Fibroblast of skin of left biceps (primary cell): ENCODE measurements around the gene PLEK2.
"Not testable (repeated sequence)": the region's sequence is repeated elsewhere in the genome, so short reads cannot be mapped to it uniquely, and the experiment has no call there.

Experiments used
- DNase-seq, 2 experiments: peaks; one replicate each; pipeline ENCODE4 v3.0.0-alpha.2; 2013; ENCODE audit warnings: low read depth in 2 of 2

Gene PLEK2

GRCh38 chr14:67360470-67361206, 51.3 kb downstream of the PLEK2 start:
- DNase-seq: no peak

DNA sequence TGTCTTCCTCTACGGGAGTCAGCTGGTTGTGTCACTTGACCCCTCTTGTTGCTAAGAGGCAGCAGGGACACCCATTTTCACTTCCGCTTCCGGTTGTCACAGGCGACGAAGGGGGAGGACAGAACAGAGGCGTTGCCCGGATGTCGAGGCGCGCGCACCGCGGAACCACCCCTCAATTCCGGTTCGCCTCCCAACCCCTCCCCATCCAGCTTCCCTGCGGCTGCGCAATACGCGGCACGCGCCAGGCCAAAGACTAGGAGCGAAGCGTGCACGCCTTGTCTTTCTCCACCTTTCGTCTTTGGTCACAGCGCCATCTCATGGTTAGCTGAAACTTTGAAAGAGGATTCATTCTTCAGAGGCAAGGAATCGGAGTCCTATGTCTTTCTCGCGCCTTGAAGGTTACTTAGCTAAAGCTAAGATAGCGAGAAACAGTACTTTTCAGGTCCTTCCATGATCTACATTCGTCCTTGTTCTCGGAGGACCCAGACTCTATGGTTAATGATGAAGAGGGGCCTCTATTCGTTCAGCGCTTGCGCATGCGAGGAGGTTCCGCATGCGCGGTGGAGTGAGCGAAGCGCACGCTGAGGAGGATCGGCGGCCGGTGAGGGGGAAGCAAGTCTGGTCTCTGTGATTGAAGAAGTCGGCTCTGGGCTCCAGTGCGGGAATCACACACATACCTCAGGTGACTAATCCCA, 52.0 kb downstream of the PLEK2 start, which contains the start of the genes ATP6V1D and EIF2S1:
ATP6V1D (minus strand) TSS at position 30 of the 695 bp plus-strand sequence. CDS start 106 bp downstream, outside the sequence.
EIF2S1 (plus strand) TSS at position 554 of the 695 bp plus-strand sequence. CDS start 4,440 bp downstream, outside the sequence.
- DNase-seq: peak; percentile 97 to 98

DNA sequence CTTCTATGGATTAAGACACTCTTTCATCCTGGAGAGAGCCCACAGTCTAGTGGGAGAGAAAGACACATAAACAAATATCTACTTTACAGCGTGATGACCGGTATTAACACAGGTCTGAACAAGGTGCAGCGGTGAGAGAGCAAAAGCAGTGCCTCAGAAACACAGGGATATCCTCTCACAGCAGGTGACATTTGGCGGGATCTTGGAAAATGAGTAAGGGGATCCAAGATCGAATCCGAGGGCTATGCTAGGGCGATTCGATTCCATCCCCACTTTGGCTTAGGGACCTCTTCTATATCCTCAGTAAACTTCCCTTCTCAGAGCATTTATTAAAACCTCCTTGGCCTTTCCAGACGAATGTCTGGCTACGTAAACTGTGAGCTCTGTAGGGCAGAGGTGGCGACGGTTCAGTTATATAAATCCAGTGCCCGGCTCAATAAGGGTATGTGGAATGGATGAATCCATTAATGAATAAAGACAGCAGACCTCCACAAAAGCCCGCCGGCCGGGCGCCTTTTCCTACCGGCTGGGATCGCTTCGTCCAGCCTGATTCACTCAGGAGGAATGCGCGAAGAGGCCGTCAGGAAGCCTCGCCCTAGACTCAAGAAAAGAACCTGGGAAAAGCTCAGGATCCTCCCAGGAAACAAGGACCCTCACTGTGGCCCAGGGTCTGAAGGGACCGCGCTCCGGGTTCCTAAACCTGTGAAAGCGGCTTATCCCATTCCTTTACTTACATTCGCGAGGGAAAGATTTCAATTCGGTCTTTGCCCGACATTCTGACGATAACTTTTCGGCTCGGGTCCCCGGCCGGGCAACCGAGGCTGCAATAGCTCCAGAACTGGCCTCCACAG, 52.8 kb downstream of the PLEK2 start:
- peak in 1 of 2 experiments; percentile 11 for DNase-seq

DNA sequence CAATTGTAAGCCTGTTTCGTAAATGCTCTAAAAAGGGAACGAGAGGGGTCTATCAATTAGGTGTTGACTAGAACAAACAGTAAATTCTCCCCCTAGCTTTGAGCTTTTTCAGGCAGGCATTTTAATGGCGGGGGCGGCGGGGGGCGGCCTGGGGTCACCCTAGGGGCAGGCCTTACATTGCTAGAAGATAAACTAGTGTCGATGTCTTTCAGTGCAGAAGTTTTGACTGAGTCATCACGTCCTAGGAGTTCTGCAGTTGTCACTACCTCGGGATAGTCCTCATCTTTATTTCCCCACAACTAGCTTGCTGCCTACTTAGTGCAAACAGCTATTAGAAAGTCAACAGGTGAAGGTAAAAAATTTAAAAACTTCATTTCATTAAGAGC, 54.0 kb downstream of the PLEK2 start:
- DNase-seq: no peak

- no peak for DNase-seq
Measured at GRCh38 chr14:67357186-67357968, 54.6 kb downstream of the PLEK2 start.

DNA sequence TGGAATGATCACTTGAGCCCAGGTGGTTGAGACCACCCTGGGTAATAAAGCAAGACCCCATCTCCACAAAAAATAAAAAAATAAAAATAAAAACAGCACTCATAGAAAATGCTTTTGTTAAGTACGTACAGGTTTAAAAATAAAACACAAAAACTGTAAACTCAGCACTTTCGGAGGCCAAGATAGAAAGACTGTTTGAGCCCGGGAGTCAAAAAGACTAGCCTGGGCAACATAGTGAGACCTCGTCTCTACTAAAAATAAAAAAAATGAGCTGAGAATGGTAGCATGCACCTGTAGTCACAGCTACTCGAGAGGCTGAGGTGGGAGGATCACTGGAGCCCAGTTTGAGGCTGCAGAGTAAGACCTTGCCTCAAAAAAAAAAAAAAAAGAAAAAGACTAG, 59.9 kb downstream of the PLEK2 start:
- no peak for DNase-seq

- no peak for DNase-seq
Measured at GRCh38 chr14:67345583-67345982, 66.4 kb downstream of the PLEK2 start.

- no peak for DNase-seq
Measured at GRCh38 chr14:67343601-67344230, 68.2 kb downstream of the PLEK2 start.

DNA sequence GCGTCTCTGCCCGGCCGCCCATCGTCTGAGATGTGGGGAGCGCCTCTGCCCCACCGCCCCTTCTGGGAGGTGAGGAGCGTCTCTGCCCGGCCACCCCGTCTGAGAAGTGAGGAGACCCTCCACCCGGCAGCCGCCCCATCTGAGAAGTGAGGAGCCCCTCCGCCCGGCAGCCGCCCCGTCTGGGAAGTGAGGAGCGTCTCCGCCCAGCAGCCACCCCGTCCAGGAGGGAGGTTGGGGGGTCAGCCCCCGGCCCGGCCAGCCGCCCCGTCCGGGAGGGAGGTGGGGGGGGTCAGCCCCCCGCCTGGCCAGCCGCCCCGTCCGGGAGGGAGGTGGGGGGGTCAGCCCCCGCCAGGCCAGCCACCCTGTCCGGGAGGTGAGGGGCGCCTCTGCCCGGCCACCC, 70.7 kb downstream of the PLEK2 start:
- DNase-seq: not testable (repeated sequence)
